PFSK-1 (cell line): ENCODE measurements around the gene SLC5A8.

ENCODE experiments used
- POLR2AphosphoS5 ChIP-seq: IDR thresholded peaks from 2 replicates; pipeline ENCODE4 v1.6.1; 2012; ENCODE audit warnings: low read depth, mild to moderate bottlenecking, control low read depth, low read length, moderate library complexity
- TF ChIP-seq, protein P1 (sequence below), 2 experiments: IDR thresholded peaks; 2 replicates each; pipeline versions ENCODE4 v1.6.1 to v1.8.0; 2011 to 2012; ENCODE audit warnings: low read depth in 2 of 2, low read length in 2 of 2, control low read depth in 1 of 2, inconsistent platforms in 1 of 2, mild to moderate bottlenecking in 1 of 2, moderate library complexity in 1 of 2; ENCODE audit not compliant: insufficient read depth in 1 of 2

DNA sequence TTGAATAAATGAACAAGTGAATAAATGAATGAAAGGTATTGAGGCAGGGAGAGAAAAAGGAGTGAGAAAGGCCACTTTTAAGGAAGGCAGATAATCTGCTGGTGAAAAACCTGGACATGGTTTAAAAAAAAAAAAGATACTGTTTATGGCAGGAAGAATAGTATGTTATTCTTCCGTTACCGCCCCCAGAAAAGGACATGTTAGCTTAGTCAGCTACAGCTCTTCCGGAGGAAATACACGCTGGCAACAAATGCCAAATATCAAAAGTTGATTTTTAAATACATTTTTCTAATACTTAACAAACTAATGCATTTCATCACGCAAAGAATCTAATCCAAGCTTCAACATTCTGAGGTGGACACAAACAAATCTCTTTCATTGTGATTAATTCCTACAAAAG lies 43.2 kb downstream of the SLC5A8 start:
- TF ChIP-seq POLR2AphosphoS5 = no peak
- TF ChIP-seq, protein P1, sequence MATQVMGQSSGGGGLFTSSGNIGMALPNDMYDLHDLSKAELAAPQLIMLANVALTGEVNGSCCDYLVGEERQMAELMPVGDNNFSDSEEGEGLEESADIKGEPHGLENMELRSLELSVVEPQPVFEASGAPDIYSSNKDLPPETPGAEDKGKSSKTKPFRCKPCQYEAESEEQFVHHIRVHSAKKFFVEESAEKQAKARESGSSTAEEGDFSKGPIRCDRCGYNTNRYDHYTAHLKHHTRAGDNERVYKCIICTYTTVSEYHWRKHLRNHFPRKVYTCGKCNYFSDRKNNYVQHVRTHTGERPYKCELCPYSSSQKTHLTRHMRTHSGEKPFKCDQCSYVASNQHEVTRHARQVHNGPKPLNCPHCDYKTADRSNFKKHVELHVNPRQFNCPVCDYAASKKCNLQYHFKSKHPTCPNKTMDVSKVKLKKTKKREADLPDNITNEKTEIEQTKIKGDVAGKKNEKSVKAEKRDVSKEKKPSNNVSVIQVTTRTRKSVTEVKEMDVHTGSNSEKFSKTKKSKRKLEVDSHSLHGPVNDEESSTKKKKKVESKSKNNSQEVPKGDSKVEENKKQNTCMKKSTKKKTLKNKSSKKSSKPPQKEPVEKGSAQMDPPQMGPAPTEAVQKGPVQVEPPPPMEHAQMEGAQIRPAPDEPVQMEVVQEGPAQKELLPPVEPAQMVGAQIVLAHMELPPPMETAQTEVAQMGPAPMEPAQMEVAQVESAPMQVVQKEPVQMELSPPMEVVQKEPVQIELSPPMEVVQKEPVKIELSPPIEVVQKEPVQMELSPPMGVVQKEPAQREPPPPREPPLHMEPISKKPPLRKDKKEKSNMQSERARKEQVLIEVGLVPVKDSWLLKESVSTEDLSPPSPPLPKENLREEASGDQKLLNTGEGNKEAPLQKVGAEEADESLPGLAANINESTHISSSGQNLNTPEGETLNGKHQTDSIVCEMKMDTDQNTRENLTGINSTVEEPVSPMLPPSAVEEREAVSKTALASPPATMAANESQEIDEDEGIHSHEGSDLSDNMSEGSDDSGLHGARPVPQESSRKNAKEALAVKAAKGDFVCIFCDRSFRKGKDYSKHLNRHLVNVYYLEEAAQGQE (IDR thresholded peaks at IDR 0.05; ENCODE audit: insufficient read depth in 1 of 2, low read depth in 2 of 2, low read length in 2 of 2) = no peak
